ENCODE data around the gene ZNF808.

GRCh38 chr19:52567921-52568320 lies 40.5 kb downstream of the ZNF808 start:
- TF ChIP-seq CTCF (IDR thresholded peaks at IDR 0.05; ENCODE audit: low read depth, low read length, poor library complexity, severe bottlenecking) (no peak), EZH2phosphoT487 (IDR thresholded peaks at IDR 0.05; ENCODE audit: borderline replicate concordance, low read length) (no peak)

Data from DOHH2 (cell line).